ENCODE measurements around the gene LCLAT1. TPM values are rescaled to one million over a fixed set of nuclear protein-coding genes. Genes with fewer than 3 reads are reported as not detected.

The LCLAT1 gene
- total RNA-seq, 2 donors from 2014 or later, result 18.8 to 28.2 TPM

- Histone ChIP-seq H3K36me3 (no peaks in the 10 kb centered on the region), H3K4me3 (no peak overlapping the region), H3K27ac (no peak overlapping the region), H3K9me3 (no peaks in the 10 kb centered on the region), H3K27me3 (replicated peaks; ENCODE audit: insufficient read depth) (no peaks in the 10 kb centered on the region), H3K4me1 (replicated peaks) (no peaks in the 10 kb centered on the region)
- TF ChIP-seq POLR2A (IDR thresholded peaks at IDR 0.05), result no peak
- no peak for TF ChIP-seq POLR2AphosphoS5 (IDR thresholded peaks at IDR 0.05)
- TF ChIP-seq CTCF (IDR thresholded peaks at IDR 0.05), result no peak
- 95% methylated on average over 2 of the region's 2 CpGs for WGBS
- DNase-seq (ENCODE audit: low spot score), result no peak
- intact Hi-C loops (cut with DNase I), result no loop called here
Measured at GRCh38 chr2:30591186-30591585, 144.1 kb downstream of the LCLAT1 start.

- no peak for DNase-seq (ENCODE audit: low spot score)
- TF ChIP-seq POLR2AphosphoS5 (IDR thresholded peaks at IDR 0.05) (no peak), CTCF (IDR thresholded peaks at IDR 0.05) (no peak)
- intact Hi-C loops (cut with DNase I), result no loop called here
- Histone ChIP-seq H3K4me3 (no peak overlapping the region), H3K36me3 (no peaks in the 10 kb centered on the region), H3K27ac (no peak overlapping the region), H3K4me1 (replicated peaks) (no peaks in the 10 kb centered on the region), H3K9me3 (no peaks in the 10 kb centered on the region), H3K27me3 (replicated peaks; ENCODE audit: insufficient read depth) (no peaks in the 10 kb centered on the region)
- WGBS, result 58% methylated on average over 1 of the region's 1 CpG
Measured at GRCh38 chr2:30601375-30601774, 154.3 kb downstream of the LCLAT1 start.

- intact Hi-C loops (cut with DNase I), result no loop called here
- Histone ChIP-seq H3K36me3 (no peaks in the 10 kb centered on the region), H3K4me3 (no peak overlapping the region), H3K27me3 (replicated peaks; ENCODE audit: insufficient read depth) (no peaks in the 10 kb centered on the region), H3K9me3 (no peaks in the 10 kb centered on the region), H3K27ac (no peak overlapping the region), H3K4me1 (replicated peaks) (no peaks in the 10 kb centered on the region)
- no peak for DNase-seq (ENCODE audit: low spot score)
- 72% methylated on average over 3 of the region's 3 CpGs for whole genome bisulfite sequencing
- TF ChIP-seq CTCF (IDR thresholded peaks at IDR 0.05) (no peak), POLR2A (IDR thresholded peaks at IDR 0.05) (no peak), POLR2AphosphoS5 (IDR thresholded peaks at IDR 0.05) (no peak)
Measured at GRCh38 chr2:30605197-30605596, 158.2 kb downstream of the LCLAT1 start.

- no peaks in the 10 kb centered on the region for H3K9me3 ChIP-seq
- no peak for DNase-seq (ENCODE audit: low spot score)
- no peaks in the 10 kb centered on the region for H3K4me1 ChIP-seq (replicated peaks)
- intact Hi-C loops (cut with DNase I), result no loop called here
- no peak overlapping the region for H3K4me3 ChIP-seq
- H3K36me3 ChIP-seq, result no peaks in the 10 kb centered on the region
- TF ChIP-seq POLR2A (IDR thresholded peaks at IDR 0.05) (no peak), CTCF (IDR thresholded peaks at IDR 0.05) (no peak), POLR2AphosphoS5 (IDR thresholded peaks at IDR 0.05) (no peak)
- H3K27ac ChIP-seq, result no peak overlapping the region
- H3K27me3 ChIP-seq (replicated peaks; ENCODE audit: insufficient read depth), result no peaks in the 10 kb centered on the region
- WGBS, result 86% methylated on average over 1 of the region's 1 CpG
Measured at GRCh38 chr2:30608643-30609042, 161.6 kb downstream of the LCLAT1 start.

GRCh38 chr2:30611583-30611982, 164.5 kb downstream of the LCLAT1 start:
- intact Hi-C loops (cut with DNase I), result no loop called here
- Histone ChIP-seq H3K9me3 (no peaks in the 10 kb centered on the region), H3K4me3 (no peak overlapping the region), H3K27me3 (replicated peaks; ENCODE audit: insufficient read depth) (no peaks in the 10 kb centered on the region), H3K4me1 (replicated peaks) (no peaks in the 10 kb centered on the region), H3K27ac (no peak overlapping the region), H3K36me3 (no peaks in the 10 kb centered on the region)
- TF ChIP-seq POLR2A (IDR thresholded peaks at IDR 0.05) (no peak), CTCF (IDR thresholded peaks at IDR 0.05) (no peak), POLR2AphosphoS5 (IDR thresholded peaks at IDR 0.05) (no peak)
- WGBS, result 85% methylated on average over 4 of the region's 4 CpGs
- DNase-seq (ENCODE audit: low spot score), result no peak

All from prostate gland (tissue), 2 donors.